ENCODE results near the gene ST8SIA2.

ST8SIA2 gene

DNA sequence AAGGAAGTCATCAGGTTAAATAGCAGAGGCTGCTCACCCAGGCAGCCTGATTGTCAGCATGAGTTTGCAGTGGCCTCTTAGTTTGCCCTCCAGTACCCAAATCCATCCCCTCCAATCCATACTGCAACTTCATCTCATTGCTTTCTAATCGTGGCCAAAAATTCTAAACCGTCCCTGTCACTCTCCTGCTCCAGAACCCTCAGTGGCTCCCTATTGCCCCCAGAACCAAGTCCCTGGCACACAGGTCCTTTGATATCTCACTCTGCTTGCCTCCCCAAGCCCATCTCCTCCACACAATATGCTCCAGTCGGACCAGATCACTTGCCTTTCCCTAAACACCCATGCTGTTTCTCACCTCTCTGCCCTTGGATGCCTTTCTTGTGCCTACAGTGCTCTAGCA lies 49.7 kb downstream of the ST8SIA2 start:
- Mint-ChIP-seq H3K27me3 (no peaks in the 10 kb centered on the region), H3K36me3 (ENCODE audit: low read depth) (no peaks in the 10 kb centered on the region), H3K4me3 (no peak overlapping the region), H3K27ac (no peak overlapping the region), H3K4me1 (ENCODE audit: low read depth) (no peaks in the 10 kb centered on the region), H3K9me3 (no peaks in the 10 kb centered on the region)
- no peak for DNase-seq

DNA sequence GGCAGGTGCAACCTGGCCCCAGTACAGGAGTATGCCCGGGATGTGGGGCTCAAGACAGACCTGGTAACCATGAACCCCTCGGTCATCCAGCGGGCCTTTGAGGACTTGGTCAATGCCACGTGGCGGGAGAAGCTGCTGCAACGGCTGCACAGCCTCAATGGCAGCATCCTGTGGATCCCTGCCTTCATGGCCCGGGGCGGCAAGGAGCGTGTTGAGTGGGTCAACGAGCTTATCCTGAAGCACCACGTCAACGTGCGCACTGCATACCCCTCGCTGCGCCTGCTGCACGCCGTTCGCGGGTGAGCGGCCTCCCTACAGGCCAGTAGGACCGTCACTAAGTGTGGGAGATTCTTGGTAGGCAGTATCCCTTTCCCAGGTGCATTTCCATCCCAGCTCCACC lies 51.0 kb downstream of the ST8SIA2 start:
- no peaks in the 10 kb centered on the region for H3K9me3 Mint-ChIP-seq
- H3K27ac Mint-ChIP-seq = no peak overlapping the region
- H3K4me3 Mint-ChIP-seq = no peak overlapping the region

DNA sequence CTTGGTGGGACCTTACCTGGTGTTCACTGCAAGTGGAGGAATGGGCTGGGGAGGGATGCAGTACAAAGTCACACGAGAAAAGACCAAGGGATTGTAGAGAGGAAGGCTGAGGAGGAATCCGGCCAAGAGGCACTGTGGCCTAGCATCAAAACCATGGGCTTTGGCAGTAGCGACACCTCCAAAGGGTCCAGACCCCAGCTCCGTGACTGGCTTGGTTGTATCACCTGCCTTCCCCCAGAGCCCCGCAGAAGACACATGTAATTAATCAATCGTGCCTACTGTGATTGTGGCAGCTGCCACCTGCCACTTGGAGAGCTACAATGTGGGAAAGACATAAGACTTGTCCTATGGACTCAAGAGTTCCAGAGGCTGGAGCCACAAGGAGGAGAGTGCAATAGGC lies 54.7 kb downstream of the ST8SIA2 start:
- H3K27me3 Mint-ChIP-seq = peaks cover 4% of the 10 kb centered on the region
- DNase-seq = no peak
- no peaks in the 10 kb centered on the region for H3K4me1 Mint-ChIP-seq (ENCODE audit: low read depth)
- H3K9me3 Mint-ChIP-seq = no peaks in the 10 kb centered on the region
- no peak overlapping the region for H3K4me3 Mint-ChIP-seq
- H3K36me3 Mint-ChIP-seq (ENCODE audit: low read depth) = no peaks in the 10 kb centered on the region
- no peak overlapping the region for H3K27ac Mint-ChIP-seq

More for the DNA sequence above, 51.0 kb downstream of the ST8SIA2 start:
- no peak for DNase-seq
- Mint-ChIP-seq H3K4me1 (ENCODE audit: low read depth) (no peaks in the 10 kb centered on the region), H3K36me3 (ENCODE audit: low read depth) (no peaks in the 10 kb centered on the region), H3K27me3 (no peaks in the 10 kb centered on the region)

DNA sequence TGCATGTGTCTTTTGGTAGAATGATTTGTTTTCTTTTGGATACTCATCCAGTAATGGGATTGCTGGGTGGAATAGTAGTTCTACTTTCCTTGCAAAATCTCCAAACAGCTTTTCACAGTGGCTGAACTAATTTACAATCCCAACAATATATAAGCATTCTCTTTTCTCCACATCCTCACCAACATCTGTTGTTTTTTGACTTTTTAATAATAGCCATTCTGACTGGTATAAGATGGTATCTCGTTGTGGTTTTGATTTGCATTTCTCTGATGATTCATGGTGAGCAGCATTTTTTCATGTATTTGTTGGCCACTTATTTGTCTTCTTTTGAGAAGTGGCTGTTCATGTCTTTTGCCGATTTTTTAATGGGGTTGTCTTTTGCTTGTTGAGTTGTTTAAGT lies 55.8 kb downstream of the ST8SIA2 start:
- Mint-ChIP-seq H3K9me3 (no peaks in the 10 kb centered on the region), H3K4me3 (no peak overlapping the region), H3K36me3 (ENCODE audit: low read depth) (no peaks in the 10 kb centered on the region), H3K27ac (no peak overlapping the region), H3K27me3 (peaks cover 4% of the 10 kb centered on the region), H3K4me1 (ENCODE audit: low read depth) (no peaks in the 10 kb centered on the region)
- DNase-seq = no peak

DNA sequence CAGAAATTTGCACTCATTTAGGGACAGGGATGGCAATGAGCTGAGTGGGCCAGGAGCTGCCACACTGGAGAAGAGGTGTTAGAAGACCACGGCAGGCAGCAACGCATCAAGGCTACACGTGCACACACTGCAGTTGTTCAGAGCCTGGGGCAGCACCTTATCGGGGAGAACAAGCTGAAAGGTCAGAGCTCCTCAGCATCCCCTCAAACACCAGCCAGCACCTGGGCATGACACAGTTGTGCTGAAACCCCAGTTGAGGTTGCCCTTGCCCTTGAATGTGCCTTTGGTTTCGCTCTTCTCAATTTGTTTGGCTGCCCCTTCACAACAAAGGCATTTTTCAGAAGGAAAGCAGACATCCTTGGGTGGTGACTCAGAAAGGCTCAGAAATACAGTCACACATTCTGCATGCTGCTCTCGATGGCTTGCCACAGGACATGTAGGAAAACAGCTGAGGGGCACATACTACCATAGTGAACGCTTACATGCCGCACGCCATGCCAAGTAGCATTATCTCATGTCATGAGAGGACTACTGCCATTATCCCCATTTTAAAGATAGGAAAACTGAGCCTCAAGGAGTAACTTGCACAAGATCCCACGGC lies 57.6 kb downstream of the ST8SIA2 start:
- Mint-ChIP-seq H3K9me3 (no peaks in the 10 kb centered on the region), H3K36me3 (ENCODE audit: low read depth) (no peaks in the 10 kb centered on the region), H3K27ac (no peak overlapping the region), H3K27me3 (peaks cover 4% of the 10 kb centered on the region), H3K4me1 (ENCODE audit: low read depth) (no peaks in the 10 kb centered on the region), H3K4me3 (no peak overlapping the region)
- DNase-seq = no peak

DNA sequence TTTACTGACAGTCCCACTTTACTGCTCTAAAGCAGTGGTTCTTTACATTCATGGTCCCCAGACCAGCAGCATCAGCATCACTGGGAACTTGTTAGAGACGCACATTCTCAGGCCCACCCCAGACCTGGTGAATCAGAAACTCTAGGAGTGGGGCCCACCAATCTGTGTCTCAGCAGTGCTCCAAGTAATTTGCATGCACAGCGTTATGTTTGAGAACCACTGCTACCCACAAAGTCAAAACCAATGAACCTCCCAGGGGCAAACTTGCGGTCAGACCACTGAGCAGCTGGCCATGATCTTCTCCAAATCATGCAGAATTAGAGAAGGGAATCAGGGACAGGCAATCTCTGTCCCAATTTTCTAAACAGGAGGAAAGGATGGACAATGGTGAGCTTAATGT lies 58.5 kb downstream of the ST8SIA2 start:
- Mint-ChIP-seq H3K4me3 (no peak overlapping the region), H3K27ac (no peak overlapping the region)

DNA sequence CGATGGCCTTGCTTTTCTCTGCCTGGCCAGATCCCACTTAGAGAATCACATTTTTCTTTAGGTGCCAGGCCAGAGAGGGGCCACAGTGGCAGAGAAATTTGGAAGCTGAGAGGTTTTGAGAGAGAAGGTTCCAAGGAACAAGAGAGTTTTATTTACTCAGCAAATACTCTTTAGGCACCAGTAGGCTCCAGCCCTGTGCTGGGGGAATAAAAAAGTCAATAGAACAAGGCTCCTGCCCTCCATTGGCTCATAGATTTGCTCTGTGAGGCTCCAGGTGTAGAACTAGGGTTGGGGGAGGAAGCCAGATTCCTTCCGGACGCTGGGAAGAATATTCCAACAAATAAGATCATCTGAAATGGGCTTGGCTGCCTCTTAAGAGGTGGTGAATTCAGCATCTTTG lies 59.9 kb downstream of the ST8SIA2 start:
- no peaks in the 10 kb centered on the region for H3K4me1 Mint-ChIP-seq (ENCODE audit: low read depth)
- H3K36me3 Mint-ChIP-seq (ENCODE audit: low read depth) = no peaks in the 10 kb centered on the region
- no peak for DNase-seq

More for the DNA sequence above, 58.5 kb downstream of the ST8SIA2 start:
- no peak for DNase-seq
- Mint-ChIP-seq H3K4me1 (ENCODE audit: low read depth) (no peaks in the 10 kb centered on the region), H3K27me3 (peaks cover 4% of the 10 kb centered on the region), H3K36me3 (ENCODE audit: low read depth) (no peaks in the 10 kb centered on the region), H3K9me3 (no peaks in the 10 kb centered on the region)

DNA sequence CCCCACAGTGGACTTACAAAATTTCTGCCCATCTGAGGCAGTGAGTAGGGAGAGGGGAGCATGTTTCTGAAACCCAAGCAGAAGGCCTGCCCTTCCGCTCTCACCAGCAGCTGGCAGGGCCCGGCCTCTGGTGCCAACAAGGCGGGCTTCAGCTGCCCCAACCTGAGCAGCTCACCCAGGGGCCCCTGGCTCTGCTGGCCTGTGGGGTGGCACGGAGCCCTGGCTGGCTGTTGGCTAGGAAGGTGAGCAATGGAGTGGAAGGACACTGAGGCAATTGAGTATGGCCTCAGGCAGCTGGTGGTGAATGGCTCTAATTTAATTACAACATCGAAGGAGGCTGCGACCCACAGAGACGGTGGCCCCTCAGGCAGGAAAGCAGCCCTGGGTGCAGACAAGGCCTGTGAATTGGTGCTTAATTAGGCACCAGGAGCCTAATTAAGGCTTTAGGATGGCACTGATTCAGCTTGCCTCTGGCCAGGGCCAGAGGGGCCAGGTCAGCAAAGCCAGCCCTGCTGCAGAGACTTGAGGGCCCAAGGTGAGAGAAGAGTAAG lies 60.9 kb downstream of the ST8SIA2 start:
- H3K36me3 Mint-ChIP-seq (ENCODE audit: low read depth) = no peaks in the 10 kb centered on the region
- no peak overlapping the region for H3K27ac Mint-ChIP-seq
- no peaks in the 10 kb centered on the region for H3K4me1 Mint-ChIP-seq (ENCODE audit: low read depth)

More for the DNA sequence above, 59.9 kb downstream of the ST8SIA2 start:
- no peak overlapping the region for H3K27ac Mint-ChIP-seq
- H3K27me3 Mint-ChIP-seq = peaks cover 4% of the 10 kb centered on the region
- no peaks in the 10 kb centered on the region for H3K9me3 Mint-ChIP-seq
- H3K4me3 Mint-ChIP-seq = no peak overlapping the region

DNA sequence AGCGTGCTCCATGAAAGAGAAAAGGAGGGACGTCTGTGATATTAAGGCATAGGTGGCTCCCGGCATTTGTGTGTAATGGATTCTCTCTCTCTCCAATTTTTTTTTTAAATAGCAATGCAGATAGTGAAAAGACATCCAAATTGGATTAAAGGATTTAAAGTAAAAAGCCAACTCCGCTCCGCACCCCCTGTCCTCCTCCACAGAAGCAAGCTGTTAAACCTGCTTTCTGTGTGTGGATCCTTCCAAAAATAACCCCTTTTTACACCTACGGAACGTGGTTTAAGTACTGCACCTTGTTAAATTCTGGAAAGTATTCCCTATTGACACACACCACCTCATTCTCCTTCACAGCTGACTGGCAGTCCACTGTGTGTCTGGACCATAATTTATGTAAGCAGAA lies 61.6 kb downstream of the ST8SIA2 start:
- no peak for DNase-seq
- Mint-ChIP-seq H3K27me3 (peaks cover 4% of the 10 kb centered on the region), H3K36me3 (ENCODE audit: low read depth) (no peaks in the 10 kb centered on the region), H3K4me3 (no peak overlapping the region), H3K27ac (no peak overlapping the region), H3K4me1 (ENCODE audit: low read depth) (no peaks in the 10 kb centered on the region), H3K9me3 (no peaks in the 10 kb centered on the region)

More for the DNA sequence above, 60.9 kb downstream of the ST8SIA2 start:
- no peak for DNase-seq
- Mint-ChIP-seq H3K27me3 (peaks cover 4% of the 10 kb centered on the region), H3K4me3 (no peak overlapping the region), H3K9me3 (no peaks in the 10 kb centered on the region)

DNA sequence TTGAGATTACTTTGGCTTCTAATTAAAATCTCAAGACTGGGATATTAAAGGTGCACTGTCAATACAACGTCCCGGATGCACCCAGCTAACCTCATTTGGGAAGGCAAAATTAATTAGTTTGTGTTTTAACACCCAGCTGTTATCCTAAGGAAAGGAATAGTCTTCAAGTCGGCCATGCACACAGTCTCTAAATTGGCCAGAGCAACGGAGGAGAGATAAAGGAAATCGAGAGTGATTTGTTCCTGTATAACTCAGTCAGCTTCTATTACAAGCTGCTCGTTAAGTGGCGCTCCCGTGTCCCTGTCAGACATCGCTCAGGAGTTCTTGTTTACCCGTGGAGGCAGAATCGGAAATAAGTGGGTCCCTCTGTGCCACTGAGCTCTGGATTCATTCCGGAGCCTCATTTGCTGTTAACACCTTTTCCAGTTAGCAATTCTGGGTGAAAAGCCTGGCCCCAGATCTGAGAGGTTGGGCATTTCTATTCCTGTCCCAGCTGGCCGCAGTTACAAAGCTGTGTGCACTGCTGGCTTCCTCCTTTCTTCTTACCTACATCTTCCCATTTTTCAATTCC lies 63.9 kb downstream of the ST8SIA2 start:
- Mint-ChIP-seq H3K36me3 (ENCODE audit: low read depth) (no peaks in the 10 kb centered on the region), H3K27ac (no peak overlapping the region), H3K9me3 (no peaks in the 10 kb centered on the region), H3K27me3 (no peaks in the 10 kb centered on the region), H3K4me1 (ENCODE audit: low read depth) (no peaks in the 10 kb centered on the region), H3K4me3 (no peak overlapping the region)
- DNase-seq = no peak

DNA sequence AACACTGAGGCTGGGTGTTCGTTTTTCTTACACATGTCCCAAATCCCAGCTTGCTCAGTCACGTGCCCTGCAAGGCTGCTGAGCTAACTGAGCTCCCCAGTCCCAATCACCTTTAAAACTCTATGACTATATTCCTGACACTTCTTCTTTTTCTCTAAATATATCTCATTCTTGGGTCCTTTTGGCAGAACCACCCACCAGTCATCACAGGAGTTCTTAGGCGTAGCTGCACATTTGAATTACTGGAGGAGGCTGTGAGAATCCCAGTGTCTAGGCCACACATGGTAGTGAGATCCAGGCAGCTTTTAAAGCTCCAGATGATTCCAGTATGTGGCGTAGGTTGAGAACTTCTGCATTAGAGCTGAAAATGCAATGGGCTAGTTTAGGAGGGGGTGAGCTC lies 66.3 kb downstream of the ST8SIA2 start:
- Mint-ChIP-seq H3K27ac (no peak overlapping the region), H3K4me1 (ENCODE audit: low read depth) (no peaks in the 10 kb centered on the region), H3K27me3 (no peaks in the 10 kb centered on the region), H3K9me3 (no peaks in the 10 kb centered on the region), H3K36me3 (ENCODE audit: low read depth) (no peaks in the 10 kb centered on the region), H3K4me3 (no peak overlapping the region)
- no peak for DNase-seq

DNA sequence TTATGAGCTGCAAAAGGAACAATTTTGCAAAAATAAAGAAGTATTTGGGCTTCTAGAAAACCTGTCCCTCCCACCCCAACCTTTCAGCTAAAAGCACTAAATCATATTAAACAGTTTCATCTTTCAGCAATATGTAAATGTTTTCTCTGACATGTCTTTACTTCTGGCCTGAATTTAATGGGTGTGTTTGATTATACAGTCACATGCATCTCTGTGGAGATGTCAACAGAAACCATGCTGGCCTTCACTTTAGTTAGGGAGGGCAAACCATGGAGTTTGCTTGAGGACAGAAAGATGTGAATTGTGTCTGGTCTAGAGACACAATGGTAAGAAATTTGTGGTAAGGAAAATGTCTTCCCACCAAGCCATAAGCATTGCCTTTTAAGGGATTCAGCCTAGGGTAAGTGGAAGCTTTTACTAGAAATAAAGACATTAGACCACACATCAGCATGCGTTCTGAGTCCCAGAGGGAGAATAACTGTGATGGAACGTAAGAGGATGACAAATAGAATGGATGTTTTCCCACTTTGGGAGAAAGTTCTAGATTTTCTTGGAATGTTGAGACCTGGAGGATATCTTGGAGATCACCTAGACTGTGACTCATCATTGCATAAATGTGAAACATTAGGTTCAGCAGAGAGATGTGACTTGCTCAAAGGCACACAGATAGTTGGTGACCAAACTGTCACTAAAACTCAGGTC lies 68.9 kb downstream of the ST8SIA2 start:
- Mint-ChIP-seq H3K36me3 (ENCODE audit: low read depth) (no peaks in the 10 kb centered on the region), H3K4me1 (ENCODE audit: low read depth) (no peaks in the 10 kb centered on the region), H3K27ac (no peak overlapping the region), H3K9me3 (no peaks in the 10 kb centered on the region), H3K27me3 (no peaks in the 10 kb centered on the region), H3K4me3 (no peak overlapping the region)
- DNase-seq = no peak

DNA sequence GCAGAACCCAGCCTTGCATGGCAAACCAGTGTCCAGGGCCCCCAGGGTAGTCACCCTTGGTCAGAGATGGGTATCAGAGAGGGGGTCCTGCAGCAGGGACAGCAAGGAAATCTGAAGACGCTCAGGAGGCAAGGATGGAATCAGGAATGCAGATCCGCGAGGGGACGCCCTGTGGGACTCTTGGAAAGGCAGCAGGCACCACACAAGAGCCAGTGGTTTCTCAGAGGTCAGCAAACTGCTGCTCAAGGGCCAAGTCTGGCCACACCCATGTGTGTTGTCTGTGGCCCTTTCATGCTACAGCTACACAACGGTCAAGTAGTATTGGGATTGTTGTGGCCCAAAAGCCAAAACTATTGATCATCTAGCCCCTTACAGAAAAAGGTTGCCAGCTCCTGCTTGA lies 69.7 kb downstream of the ST8SIA2 start:
- Mint-ChIP-seq H3K36me3 (ENCODE audit: low read depth) (no peaks in the 10 kb centered on the region), H3K4me3 (no peak overlapping the region), H3K27ac (no peak overlapping the region), H3K27me3 (no peaks in the 10 kb centered on the region), H3K9me3 (no peaks in the 10 kb centered on the region), H3K4me1 (ENCODE audit: low read depth) (no peaks in the 10 kb centered on the region)
- DNase-seq = no peak

DNA sequence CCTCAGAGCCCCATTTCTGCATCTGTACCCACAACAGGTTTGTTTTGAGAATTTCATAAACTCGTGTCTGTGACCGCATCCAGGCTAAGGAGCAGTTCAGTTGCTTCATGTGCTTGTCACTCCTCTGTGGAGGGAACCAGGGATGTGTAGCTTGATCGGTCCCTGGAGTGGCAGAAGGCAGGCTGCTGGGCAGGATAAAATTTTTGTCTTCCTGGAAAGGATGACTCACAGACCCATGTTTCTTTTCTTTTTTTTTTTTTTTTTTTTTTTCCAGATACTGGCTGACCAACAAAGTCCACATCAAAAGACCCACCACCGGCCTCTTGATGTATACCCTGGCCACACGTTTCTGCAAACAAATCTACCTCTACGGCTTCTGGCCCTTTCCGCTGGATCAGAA lies 70.1 kb downstream of the ST8SIA2 start:
- no peak for DNase-seq
- Mint-ChIP-seq H3K36me3 (ENCODE audit: low read depth) (no peaks in the 10 kb centered on the region), H3K9me3 (no peaks in the 10 kb centered on the region), H3K4me3 (no peak overlapping the region), H3K4me1 (ENCODE audit: low read depth) (no peaks in the 10 kb centered on the region), H3K27ac (no peak overlapping the region), H3K27me3 (no peaks in the 10 kb centered on the region)

DNA sequence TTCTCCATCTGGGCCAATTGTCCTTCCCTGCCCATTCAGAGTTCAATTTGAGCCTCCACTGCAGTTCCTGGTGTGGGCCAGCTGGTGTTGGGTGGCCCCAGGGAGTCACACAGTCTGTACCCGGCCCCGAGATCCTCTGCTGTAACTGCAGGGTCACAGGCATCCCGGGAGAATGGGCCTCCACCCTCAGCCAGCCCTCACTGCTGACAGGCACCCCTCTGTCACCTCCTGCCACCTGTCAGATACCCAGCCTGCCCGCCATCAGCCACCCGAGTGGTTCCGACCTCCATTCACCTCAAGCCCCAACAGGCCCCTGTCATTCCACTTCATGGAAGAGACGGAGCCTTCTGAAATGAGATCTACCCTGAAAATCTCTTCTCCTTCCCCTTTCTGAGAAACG lies 73.2 kb downstream of the ST8SIA2 start:
- DNase-seq = no peak
- no peaks in the 10 kb centered on the region for H3K4me1 Mint-ChIP-seq (ENCODE audit: low read depth)
- H3K27ac Mint-ChIP-seq = no peak overlapping the region
- no peaks in the 10 kb centered on the region for H3K36me3 Mint-ChIP-seq (ENCODE audit: low read depth)
- no peak overlapping the region for H3K4me3 Mint-ChIP-seq
- no peaks in the 10 kb centered on the region for H3K9me3 Mint-ChIP-seq
- no peaks in the 10 kb centered on the region for H3K27me3 Mint-ChIP-seq
